GM19395 (cell line): ENCODE results near the gene GATAD2B.
A peak's percentile ranks its signal among the peaks of the same experiment; 100 is the strongest.

Experiments
- ATAC-seq: cut with Tn5 transposase; IDR thresholded peaks from one replicate; pipeline ENCODE4 v1.9.1; 2021; ENCODE audit warnings: mild to moderate bottlenecking, moderate library complexity; ENCODE audit not compliant: unreplicated experiment

The GATAD2B gene

DNA sequence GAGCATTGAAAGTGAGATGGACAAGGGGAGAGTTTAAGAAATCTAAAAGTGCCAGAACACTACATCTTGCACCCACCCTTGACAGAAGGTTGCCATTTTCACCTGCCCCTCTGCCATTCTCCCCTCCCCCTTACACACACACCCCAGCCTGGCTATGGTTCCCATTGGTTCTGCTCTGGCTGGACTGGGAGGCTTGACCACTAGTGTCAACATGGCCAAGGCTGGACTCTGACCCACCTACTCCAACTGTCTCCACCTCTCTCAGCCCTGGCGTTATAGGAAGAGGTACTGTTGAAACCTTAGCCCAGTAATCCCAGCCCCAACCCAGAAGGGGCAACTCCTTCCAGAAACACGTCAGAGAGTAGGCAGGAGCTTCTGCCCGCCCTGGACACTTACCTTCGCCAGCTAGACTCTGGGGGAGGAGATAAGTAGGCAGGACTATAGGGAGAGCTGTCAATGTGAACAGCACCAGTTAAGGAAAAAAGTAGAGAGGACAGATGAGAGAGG, 31.1 kb upstream of the GATAD2B start:
- no peak for ATAC-seq

DNA sequence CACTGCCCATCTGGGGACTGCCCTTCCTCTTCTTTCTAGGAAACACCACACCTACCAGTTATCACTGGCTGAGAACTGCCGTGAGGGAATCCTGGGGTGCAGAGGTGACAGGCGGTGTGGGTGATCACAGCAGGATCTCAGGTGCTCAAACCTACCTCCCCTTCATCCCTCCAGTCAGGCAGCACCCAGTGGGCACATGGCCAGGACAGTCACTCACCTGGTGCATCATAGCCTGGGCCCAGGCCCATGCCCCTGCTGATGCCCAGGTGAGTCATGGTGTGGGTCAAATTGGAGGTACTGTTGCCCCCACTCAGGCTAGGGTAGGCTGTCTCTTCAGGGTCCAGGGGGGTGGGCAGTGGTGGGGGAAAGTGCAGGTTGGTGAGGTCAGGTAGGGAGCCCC, 29.0 kb upstream of the GATAD2B start:
- ATAC-seq = no peak

DNA sequence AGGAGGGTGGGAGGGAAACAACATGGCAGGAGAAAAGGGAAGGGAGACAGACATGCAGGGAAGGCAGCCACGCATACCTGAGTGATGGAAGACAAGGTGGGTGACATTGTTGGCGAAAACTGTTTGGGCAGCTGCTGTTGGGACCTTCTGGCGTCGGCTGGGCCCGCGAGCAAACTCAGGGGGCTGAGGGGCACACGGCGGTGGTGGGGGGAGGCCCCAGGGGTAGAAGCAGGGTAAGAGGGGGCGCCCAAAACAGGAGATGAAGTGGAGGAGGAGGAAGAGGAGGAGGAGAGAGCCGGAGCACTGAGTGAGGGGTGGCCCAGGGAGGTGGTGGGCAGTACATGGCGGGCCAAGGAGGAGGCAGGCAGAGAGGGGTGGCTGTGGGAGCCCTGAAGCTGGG, 28.4 kb upstream of the GATAD2B start:
- no peak for ATAC-seq

DNA sequence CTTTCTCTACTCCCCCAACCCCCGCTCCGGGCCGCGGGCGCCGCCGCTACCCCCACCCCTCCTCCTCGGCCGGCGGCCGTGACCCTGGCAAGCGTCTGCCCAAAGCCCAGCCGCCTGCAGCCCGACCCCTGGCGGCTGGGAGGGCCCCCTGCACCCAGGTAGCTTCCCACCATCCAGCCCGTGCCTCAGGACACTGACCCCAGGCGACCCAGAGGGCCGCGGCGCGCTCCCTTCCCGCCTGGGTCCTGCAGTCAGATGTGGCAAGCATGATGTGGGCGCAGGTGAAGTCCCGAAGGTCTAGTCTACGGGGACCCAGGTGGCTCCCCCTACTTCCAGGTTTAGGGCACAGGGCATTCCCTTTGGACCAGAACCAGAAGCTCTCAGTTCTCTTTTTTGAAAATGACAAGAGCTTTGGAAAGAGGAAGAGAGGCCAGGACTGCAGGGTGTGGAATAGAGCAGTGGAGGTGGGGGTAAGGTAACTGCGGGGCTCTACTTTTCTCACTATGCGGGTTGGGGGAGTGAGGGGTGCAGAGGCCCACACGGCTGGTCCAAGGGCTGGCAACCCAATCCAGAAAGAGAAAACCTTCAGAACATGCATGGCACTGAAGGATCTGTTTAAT, 24.0 kb upstream of the GATAD2B start, which contains the start of gene DENND4B:
TSS of gene DENND4B (minus strand) at position 97 of the 620 bp plus-strand sequence. CDS start 2,344 bp downstream, outside the sequence.
- peak; percentile 62 for ATAC-seq

DNA sequence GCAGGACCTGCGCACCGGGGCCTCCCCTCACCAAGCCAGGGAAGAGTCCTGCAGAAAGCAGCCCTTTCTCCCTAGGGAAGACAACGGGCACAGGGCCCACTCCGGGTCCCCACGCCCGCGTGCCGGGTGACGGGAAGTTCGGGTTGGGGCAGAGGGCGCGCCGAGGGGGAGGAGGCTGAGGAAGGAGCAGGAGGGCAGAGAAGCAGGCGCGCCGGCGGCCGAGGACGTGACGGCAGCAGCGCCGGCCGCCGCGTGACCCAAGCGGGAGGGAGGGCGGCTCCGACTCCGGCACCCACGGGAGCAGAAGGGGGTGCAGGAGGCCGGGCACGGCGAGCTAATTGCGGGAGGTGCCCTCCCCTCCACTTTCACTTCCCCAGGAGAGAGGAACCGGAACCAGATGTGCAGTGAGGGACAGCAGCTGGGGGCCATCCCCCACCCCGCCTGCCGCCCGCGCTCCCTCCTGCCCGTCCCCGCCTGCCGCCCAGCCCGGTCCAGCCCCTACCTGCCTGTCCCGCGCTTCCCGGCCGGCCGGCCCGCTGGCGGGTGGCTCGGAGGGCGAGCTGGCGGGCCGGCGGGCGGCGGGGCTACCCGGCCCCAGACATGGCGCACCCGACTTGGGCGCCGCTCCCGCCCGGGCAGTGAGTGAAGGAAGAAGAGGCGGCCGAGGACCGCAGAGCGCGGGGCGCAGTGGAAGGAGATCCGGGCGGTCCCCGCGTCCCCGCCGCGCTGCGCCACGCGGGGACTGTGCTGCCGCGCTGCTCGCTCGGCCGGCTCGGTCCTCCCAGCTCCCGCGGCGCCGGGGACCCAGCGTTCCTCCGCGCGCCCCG, 23.2 kb upstream of the GATAD2B start:
- peak; percentile 71 for ATAC-seq

DNA sequence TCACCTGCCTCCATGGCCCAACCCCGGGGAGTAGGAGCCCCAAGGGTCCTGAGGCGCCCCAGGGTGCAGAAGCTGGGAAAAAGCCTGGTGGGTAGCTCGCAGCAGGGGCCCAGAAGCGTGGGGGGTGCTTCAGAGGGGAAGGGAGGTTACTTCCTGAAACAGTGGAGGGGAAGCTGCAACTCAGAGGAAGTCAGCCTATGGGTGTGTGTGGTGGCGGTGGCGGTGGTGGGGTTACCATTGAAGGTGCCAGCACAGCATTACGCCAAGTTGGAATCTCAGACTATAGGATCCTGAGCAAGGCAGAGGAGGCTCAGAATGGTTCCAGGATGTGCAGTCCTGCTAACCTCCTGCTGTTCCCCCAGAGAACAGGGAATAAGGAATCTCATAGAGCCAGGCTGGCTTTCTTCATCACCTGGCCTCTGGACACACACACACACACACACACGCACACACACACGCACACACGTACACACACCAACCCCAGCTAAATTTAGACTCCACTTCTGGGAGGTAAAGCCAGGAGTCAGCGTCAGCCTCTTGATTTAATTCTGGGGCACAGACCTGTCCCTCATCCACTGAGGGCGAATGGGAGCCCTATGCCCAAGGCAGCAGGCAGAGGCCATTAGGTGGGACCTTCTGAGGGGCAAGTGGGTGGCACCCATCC, 22.5 kb upstream of the GATAD2B start:
- peak; percentile 40 for ATAC-seq

DNA sequence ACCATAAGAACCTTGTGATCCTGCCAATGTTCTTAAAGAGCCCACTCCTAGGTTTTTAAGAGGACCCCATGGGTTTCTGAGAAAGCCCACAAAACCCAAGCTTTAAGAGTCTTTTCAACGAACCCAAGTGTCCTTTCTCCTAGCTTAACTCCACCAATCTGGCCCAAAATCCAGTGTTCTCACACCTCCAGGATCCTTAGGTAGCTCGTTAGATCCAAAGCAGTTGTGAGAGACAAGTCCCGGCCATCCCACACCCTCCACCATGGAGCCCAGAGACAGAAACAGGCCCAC, 22.0 kb upstream of the GATAD2B start:
- ATAC-seq = no peak

DNA sequence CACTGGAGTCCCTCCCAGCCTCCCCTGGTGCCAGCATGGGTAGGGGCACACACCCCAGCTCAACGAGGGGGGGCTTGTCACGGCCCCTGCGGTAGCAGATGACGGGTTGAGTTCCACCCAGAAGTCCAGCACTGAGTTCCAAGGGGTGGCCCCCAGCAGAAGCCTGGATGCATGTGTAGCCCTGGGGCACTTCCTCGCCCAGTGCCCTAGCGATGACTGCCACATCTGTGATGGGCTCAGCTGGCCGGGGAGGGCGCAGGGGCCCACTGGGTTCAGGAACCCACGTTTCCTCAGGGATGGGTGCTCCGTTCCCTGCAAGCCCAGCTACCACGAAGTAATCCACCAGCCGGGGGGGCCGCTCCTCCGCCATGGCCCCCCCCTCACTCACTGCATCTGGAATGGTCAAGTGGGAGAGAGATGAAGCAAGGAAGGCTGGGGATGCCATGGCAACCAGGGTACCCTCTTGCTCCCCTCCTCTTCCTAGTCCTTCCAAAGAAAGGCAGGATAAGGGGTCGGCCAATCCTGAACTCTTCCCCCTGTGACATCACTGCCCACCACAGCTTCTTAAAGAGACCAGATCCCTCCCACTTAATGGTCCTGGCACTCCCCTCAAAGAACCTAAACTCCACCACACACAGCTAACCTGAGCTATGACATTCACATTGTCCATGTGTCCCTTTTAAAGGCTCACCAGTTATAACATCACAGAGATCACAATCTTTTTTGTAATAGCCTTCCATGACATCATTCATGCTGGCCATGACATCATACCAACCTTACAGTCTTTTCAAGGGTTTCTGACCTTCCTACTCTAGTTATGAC, 21.4 kb upstream of the GATAD2B start:
- ATAC-seq = no peak

DNA sequence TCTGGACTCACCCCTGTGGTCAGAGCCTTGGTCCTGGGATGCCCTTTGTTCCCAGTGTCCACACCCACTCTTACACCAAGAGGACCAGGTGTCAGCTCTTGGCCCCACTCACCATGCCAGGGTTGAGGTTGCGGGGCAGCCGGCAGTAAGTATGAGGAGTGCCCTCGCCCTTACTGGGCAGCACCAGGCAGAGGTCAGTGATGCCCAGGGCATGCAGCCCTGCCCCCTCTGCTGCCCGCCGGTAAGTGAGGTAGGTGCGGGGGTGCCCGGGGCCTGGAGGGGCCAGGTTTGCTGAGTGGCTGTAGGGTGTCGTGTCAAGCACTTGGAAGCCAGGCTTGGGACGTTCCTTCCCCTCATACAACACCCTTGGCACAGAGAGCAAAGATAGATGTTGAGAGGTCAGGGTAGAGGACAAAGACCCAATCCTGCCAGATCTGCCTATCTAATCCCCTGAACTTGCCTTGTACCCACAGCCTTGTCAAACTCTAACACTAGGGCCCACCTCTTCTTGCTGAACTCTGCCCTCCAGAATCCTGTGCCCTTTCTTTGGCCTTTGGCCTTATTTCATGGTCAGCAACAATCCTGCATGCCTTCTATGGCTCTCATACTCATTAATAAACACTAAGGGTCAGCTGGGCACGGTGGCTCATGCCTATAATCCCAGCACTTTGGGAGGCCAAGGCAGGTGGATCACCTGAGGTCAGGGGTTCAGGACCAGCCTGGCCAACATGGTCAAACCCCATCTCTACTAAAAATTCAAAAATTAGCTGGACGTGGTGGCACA, 20.2 kb upstream of the GATAD2B start:
- no peak for ATAC-seq

DNA sequence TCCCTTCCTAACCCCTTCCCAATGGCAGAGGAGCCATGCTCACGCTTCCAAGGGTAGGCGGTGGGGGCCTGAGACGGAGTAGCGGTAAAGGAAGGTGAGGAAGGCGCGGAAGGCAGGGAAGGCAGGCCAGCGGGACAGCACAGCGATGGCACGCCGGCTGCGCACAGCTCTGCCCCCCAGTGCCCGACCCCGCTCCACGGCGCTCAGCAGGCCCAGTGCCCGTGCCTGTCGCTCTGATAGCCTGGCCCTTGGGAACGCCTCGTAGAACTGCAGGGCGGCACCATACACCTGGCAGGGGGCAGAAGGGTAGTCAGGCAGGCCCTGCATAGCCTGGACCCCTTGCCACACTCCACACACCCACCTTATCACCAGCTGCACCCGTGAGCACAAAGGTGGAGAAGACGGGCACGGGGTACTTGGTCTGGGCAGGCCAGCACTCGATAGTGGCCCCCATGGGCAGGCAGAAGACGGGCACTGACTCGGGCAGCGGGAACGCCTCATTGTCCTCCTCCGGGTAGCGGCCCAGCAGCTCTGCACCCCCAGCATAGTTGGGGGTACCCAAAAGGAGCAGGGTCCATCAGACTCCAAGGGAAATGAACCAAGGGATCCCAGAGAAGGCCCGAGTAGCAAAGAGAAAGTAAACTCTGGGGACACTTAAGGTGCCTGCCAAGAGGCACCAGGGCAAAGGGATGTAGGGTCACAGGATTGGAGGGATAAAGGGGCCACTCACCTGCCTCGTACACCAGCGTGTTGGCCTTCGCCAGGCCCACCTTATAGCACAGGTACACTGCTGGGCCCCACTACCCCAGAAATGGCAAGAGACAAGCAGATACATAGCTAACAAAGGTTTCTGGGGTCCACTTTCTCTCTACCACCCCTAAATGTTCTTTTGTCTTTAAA, 19.3 kb upstream of the GATAD2B start:
- ATAC-seq = no peak

DNA sequence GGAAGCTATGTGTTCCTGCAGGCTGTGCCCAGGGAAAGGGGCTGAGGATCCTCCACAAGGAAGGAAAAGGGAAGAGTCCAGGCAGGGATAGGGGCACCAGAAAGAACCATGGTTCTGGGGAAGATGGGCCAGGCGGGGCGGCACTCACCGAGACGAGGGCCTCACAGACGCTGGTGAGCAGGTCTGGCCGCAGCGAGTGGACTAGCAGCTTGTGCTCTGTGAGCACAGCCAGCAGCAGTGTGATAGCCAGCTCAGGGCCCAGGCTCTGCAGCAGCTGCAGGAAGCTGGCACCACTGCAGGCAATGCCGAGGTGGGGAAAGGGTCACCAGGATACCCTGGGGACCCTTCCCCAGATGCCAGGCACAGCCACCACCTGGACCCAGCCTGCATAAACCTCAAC, 18.0 kb upstream of the GATAD2B start:
- ATAC-seq = no peak

DNA sequence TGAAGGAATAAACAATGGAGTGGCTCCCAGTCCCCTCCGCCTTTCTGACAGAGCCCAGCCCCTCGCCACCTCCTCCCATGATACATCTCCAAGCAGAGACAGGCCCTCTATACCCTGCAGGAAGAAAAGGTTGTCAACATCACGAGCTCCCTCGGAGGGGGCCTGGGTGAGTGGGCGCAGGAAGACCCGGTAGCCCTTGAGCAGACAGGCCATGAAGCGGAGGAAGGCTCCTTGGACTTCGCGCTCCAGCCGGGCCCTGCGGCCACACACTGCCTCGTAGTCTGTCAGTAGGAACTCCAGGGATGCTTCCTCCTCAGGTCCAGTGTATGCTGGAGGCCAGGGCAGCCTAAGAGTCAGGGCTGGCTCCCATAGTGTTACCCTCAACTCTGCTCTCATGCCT, 16.7 kb upstream of the GATAD2B start:
- no peak for ATAC-seq

DNA sequence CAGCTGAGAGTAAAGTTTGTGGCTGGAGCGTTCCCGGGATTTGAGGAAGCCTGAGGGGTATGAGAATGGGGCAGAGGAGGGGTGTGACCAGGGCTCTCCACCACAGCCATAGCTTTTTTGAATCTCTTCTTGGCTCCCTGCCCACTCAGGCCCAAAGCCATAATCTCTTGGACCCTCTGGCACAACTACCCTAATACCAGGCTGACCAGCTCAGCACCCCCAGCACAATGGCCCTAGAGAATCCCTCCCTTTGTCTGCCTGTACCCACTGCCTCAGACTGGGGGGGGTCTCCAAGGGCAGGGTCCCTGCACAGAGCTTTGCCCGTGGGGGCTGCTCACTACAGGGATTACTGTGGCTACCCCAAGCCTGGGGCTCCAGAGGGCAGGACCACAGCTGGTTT, 16.2 kb upstream of the GATAD2B start:
- no peak for ATAC-seq

DNA sequence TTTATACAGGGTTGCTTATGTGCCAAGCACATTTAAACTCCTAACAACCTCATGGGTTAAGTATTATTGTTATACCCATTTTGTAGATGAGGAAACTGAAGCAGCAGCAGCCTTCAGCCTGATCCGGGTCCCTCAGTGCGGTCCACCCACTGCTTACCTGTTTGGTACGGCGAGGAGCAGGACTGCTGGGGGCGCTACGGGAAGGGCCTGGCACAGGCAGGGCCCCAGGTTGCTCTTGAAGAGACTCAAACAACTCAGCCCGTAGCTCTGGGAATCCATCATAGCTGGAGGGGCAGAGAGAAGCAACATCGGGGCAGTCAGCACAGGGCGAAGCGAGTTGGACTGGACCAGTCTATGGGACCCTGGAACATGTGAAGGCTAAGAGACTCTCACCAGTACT, 14.6 kb upstream of the GATAD2B start:
- no peak for ATAC-seq

DNA sequence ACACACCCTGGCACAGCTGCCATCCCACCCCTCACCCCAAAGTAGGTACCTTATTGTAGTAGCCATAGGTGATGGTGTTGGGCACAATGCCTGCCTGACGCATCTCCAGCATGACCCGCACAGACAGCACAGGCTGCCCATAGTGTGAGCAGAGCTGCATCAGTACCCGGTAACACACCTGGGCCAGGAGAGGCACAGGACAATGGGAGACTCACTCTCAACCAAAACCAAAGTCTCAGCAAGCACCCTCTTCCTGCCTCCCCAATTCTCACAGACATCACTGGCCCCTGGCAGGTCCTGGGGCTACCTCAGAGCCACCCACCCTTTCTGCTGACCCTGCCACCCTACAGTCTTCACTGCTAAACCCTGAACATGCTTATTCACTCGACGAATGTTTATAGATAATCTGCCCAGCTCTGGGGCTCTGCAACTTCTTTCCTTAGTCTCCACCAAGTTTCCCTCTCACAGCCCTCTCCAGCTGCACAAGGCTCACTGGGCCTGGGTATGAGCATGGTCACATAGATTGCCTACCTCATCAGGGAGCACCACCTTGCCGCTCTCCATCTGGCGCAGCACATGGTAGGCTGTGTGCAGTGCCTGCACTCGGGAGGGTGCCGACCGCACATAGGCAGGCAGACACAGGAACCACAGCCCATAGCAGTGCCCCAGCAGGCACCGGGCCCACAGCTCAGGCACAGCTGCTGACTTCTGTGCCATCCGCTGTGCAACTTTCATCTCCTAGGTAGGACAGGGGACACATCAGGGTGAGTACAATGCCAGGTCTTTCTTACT, 13.4 kb upstream of the GATAD2B start:
- no peak for ATAC-seq

DNA sequence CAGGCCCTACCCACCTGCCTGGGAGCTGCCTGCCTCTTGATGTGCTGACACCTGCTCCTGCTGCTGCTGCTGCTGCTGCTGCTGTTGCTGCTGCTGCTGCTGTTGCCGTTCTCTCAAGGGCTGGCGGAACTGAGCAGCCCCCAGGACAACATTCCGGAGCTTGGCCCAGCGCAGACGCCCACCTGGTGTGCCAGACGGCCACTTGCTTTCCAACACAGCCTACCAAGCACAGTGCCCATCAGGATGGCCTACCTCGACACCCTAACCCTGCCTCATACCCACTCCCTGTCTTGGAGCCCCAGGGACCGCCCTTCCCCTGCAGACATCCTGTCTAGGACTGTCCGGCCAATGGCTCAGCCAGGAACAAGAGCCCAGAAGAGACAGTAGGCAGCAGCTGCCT, 12.0 kb upstream of the GATAD2B start:
- ATAC-seq = no peak

DNA sequence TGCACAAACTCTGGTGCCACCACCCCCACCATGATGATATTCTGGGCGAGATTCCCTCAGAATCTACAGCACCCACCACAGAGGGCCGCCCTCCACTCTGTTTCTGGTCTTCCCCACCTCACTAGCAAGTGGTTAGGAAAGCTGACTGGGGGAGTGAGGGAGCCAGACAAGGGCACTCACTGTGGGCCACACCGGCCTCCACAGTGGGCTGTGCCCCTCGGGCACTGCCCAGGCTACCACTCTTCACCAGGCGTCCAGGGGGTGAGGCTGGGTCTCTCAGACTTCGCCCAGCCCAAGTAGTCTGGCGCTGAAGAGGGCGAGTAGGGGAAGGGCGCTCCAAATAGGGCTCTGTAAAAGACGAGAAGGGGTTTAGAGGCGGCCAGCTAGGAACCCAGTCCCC, 11.2 kb upstream of the GATAD2B start:
- no peak for ATAC-seq

DNA sequence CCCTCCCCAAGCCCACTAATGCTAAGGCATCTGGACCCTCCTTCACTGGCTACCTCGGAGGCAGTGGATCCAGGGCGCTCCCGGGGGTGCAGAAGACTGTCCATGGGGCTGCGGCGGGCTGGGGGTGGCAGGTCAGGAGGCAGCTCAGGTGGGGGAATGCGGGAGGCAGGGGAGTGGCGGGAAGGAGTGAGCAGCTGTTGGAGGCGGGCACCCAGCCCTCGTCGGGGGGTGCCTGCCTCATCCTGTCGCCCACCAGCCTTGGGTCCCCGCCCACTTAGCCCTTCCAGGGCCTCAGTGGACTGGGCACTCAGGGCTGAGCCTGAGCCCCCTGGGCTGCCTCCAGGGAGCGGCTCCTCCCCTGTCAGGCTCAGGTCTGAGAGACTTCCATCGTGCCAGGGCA, 10.7 kb upstream of the GATAD2B start:
- ATAC-seq = no peak
